ENCODE results near the gene SPAG8. TPM values are rescaled to one million over a fixed set of nuclear protein-coding genes. Genes with fewer than 3 reads are reported as not detected.
A peak's percentile ranks its signal among the peaks of the same experiment; 100 is the strongest.

Gene SPAG8
- polyA plus RNA-seq, 2 of the 4 experiments (the other 2 are of a cell fraction) = 0.31 to 0.45 TPM

DNA sequence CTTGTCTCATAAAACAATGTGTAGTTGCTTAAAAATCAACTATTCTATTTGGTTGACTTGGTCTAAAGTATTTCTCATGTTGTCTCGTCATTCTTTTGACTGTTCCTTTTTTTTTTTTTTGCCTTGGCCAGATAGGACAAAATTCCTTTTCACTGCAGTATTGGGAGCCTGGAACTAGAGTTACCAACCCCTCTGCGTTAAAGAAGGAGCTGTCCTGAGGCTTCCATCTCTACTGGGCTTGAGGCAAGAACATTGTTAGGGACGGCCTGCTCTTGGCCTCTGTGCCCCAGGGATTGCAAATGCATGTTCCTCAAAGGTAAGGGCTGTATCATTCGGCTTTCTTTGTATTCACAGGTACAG lies 22.1 kb downstream of the SPAG8 start:
- WGBS (ENCODE audit: missing lambda C conversion rate) = 25% methylated on average over 4 of the region's 4 CpGs
- Histone ChIP-seq H3K9me3 (no peaks in the 10 kb centered on the region), H3K4me2 (no peak overlapping the region), H3K4me1 (peaks cover 2% of the 10 kb centered on the region), H3K27ac (no peak overlapping the region), H3K4me3 (no peak overlapping the region)
- ATAC-seq (peak; percentile 28 to 54; a peak in 4 of 6 replicates), DNase-seq (ENCODE audit: low read depth in 1 of 2, low spot score in 1 of 2) (no peak), FAIRE-seq (no peak)
- POLR2A ChIA-PET = interaction anchor here (1.5 kb wide), 1 partner anchor 92 kb away, joined by 4 read pairs; no protein-coding TSS in a partner anchor
- TF ChIP-seq CBX8 (IDR thresholded peaks at IDR 0.05) (no peak), MYC (IDR thresholded peaks at IDR 0.05; ENCODE audit: borderline replicate concordance, low read length) (no peak), FOXS1 (CRISPR knock-in tag; IDR thresholded peaks at IDR 0.05) (no peak), SMC3 (IDR thresholded peaks at IDR 0.05) (no peak), POLR2AphosphoS2 (conservative IDR thresholded peaks at IDR 0.05; ENCODE audit: low read length) (no peak)
- TF ChIP-seq, protein P1, sequence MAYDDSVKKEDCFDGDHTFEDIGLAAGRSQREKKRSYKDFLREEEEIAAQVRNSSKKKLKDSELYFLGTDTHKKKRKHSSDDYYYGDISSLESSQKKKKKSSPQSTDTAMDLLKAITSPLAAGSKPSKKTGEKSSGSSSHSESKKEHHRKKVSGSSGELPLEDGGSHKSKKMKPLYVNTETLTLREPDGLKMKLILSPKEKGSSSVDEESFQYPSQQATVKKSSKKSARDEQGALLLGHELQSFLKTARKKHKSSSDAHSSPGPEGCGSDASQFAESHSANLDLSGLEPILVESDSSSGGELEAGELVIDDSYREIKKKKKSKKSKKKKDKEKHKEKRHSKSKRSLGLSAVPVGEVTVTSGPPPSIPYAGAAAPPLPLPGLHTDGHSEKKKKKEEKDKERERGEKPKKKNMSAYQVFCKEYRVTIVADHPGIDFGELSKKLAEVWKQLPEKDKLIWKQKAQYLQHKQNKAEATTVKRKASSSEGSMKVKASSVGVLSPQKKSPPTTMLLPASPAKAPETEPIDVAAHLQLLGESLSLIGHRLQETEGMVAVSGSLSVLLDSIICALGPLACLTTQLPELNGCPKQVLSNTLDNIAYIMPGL (CRISPR knock-in tag; IDR thresholded peaks at IDR 0.05; ENCODE audit: borderline replicate concordance) = no peak
- CTCF ChIA-PET = interaction anchor here (0.5 to 5.0 kb wide), 62 partner anchors 8 to 1765 kb away, joined by 3 to 122 read pairs (median 7); partner anchors contain the start of genes ARHGEF39, CCDC107, FAM221B and GBA2

DNA sequence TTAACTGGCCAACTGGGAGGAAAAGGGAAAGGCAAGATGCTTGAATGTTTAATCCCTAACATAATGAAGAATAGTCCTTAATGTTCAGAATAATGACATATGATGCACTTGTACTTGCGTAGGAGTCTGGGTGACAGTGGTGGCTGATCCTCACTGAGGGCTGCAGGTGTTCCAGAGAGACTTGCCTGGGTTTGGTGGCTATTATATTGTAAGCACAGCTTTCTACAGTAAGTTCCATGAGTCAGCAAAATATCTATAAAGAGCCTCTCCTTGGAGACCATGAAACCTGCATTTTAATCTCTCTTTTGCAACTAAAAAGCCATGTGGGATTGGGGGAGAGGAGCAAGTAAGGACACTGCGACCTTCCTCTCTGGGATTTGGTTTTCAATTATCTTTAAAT lies 22.5 kb downstream of the SPAG8 start:
- TF ChIP-seq MAFK (IDR thresholded peaks at IDR 0.05; ENCODE audit: partially characterized antibody) (peak; percentile 95), POLR2A (IDR thresholded peaks at IDR 0.05; ENCODE audit: low read length) (no peak), NFE2L2 (conservative IDR thresholded peaks at IDR 0.05; ENCODE audit: low read length) (peak; percentile 29; the same call in 1 of the 2 replicates)
- Histone ChIP-seq H3K4me3 (no peak overlapping the region), H3K9me3 (no peaks in the 10 kb centered on the region), H3K4me2 (no peak overlapping the region), H3K27ac (no peak overlapping the region), H3K4me1 (no peaks in the 10 kb centered on the region; the same call in 2 of the 3 replicates)
- ChIA-PET CTCF (interaction anchor here (0.6 to 5.0 kb wide), 56 partner anchors 8 to 404 kb away, joined by 3 to 122 read pairs (median 8); partner anchors contain the start of genes ARHGEF39, CCDC107, FAM221B and GBA2), POLR2A (interaction anchor here (1.5 kb wide), 1 partner anchor 93 kb away, joined by 4 read pairs; no protein-coding TSS in a partner anchor)
- FAIRE-seq (no peak), ATAC-seq (no peak), DNase-seq (ENCODE audit: low read depth in 1 of 2, low spot score in 1 of 2) (no peak)
- WGBS (ENCODE audit: missing lambda C conversion rate) = 91% methylated on average over 2 of the region's 2 CpGs

DNA sequence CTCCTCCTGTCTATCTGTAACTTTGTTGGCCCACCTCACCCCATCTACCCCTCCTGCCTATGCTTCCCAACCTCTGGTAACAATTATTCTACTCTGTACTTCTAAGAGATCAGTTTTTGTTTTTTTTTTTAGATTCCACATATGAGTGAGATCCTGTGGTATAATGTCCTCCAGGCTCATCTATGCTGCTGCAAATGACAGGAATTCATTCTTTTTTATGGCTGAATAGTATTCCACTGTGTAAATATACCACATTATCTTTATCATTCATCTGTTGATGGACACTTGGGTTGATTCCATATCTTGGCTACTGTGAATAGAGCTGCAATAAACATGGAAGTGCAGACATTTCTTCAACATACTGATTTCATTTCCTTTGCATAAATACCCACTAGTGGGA lies 28.6 kb downstream of the SPAG8 start:
- CTCF ChIA-PET = interaction anchor here (1.2 to 1.4 kb wide), 3 partner anchors 31 to 128 kb away, joined by 3 to 5 read pairs (median 3); partner anchors contain the start of gene HINT2
- ATAC-seq = no peak
- no peak for DNase-seq (ENCODE audit: low read depth in 1 of 2, low spot score in 1 of 2)
- POLR2A ChIA-PET = no interaction called here
- Histone ChIP-seq H3K9me3 (no peaks in the 10 kb centered on the region), H3K4me2 (no peak overlapping the region), H3K27ac (no peak overlapping the region), H3K4me1 (no peaks in the 10 kb centered on the region), H3K4me3 (no peak overlapping the region)
- TF ChIP-seq, protein P2, sequence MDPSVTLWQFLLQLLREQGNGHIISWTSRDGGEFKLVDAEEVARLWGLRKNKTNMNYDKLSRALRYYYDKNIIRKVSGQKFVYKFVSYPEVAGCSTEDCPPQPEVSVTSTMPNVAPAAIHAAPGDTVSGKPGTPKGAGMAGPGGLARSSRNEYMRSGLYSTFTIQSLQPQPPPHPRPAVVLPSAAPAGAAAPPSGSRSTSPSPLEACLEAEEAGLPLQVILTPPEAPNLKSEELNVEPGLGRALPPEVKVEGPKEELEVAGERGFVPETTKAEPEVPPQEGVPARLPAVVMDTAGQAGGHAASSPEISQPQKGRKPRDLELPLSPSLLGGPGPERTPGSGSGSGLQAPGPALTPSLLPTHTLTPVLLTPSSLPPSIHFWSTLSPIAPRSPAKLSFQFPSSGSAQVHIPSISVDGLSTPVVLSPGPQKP (IDR thresholded peaks at IDR 0.05; ENCODE audit: low read depth, low read length) = no peak
- TF ChIP-seq KDM5A (IDR thresholded peaks at IDR 0.05) = no peak
- no peak for TF ChIP-seq ZFP36 (IDR thresholded peaks at IDR 0.05; ENCODE audit: borderline replicate concordance, partially characterized antibody)
- TF ChIP-seq, protein P3, sequence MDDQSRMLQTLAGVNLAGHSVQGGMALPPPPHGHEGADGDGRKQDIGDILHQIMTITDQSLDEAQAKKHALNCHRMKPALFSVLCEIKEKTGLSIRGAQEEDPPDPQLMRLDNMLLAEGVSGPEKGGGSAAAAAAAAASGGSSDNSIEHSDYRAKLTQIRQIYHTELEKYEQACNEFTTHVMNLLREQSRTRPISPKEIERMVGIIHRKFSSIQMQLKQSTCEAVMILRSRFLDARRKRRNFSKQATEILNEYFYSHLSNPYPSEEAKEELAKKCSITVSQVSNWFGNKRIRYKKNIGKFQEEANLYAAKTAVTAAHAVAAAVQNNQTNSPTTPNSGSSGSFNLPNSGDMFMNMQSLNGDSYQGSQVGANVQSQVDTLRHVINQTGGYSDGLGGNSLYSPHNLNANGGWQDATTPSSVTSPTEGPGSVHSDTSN (IDR thresholded peaks at IDR 0.05) = no peak
- no peak for TF ChIP-seq FOSL2 (IDR thresholded peaks at IDR 0.05)
- no peak for TF ChIP-seq FOSL2 (CRISPR knock-in tag; IDR thresholded peaks at IDR 0.05)
- no peak for TF ChIP-seq ZSCAN20 (CRISPR knock-in tag; IDR thresholded peaks at IDR 0.05)
- TF ChIP-seq, protein P4, sequence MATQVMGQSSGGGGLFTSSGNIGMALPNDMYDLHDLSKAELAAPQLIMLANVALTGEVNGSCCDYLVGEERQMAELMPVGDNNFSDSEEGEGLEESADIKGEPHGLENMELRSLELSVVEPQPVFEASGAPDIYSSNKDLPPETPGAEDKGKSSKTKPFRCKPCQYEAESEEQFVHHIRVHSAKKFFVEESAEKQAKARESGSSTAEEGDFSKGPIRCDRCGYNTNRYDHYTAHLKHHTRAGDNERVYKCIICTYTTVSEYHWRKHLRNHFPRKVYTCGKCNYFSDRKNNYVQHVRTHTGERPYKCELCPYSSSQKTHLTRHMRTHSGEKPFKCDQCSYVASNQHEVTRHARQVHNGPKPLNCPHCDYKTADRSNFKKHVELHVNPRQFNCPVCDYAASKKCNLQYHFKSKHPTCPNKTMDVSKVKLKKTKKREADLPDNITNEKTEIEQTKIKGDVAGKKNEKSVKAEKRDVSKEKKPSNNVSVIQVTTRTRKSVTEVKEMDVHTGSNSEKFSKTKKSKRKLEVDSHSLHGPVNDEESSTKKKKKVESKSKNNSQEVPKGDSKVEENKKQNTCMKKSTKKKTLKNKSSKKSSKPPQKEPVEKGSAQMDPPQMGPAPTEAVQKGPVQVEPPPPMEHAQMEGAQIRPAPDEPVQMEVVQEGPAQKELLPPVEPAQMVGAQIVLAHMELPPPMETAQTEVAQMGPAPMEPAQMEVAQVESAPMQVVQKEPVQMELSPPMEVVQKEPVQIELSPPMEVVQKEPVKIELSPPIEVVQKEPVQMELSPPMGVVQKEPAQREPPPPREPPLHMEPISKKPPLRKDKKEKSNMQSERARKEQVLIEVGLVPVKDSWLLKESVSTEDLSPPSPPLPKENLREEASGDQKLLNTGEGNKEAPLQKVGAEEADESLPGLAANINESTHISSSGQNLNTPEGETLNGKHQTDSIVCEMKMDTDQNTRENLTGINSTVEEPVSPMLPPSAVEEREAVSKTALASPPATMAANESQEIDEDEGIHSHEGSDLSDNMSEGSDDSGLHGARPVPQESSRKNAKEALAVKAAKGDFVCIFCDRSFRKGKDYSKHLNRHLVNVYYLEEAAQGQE (IDR thresholded peaks at IDR 0.05) = no peak
- no peak for TF ChIP-seq MYC (IDR thresholded peaks at IDR 0.05; ENCODE audit: borderline replicate concordance, low read length)
- TF ChIP-seq HDAC2 (IDR thresholded peaks at IDR 0.05) = no peak
- no peak for TF ChIP-seq EP300 (IDR thresholded peaks at IDR 0.05)
- no peak for FAIRE-seq
